Body of pancreas (tissue), 4 donors: ENCODE results near the gene PRR20D.

Experiments used
- POLR2A ChIP-seq, 3 donors: fragments of 450-650 bp; IDR thresholded peaks; one replicate each; pipeline ENCODE4 v1.6.1; 2016; ENCODE audit warnings: antibody characterized with exemption in 3 of 3, mild to moderate bottlenecking in 2 of 3
- TF ChIP-seq, protein P1 (sequence below), 7 experiments: fragments of 450-650 bp in 4 of 7; fragments of 200-600 bp in 3 of 7; sonication (generic) in 3 of 7; IDR thresholded peaks; one replicate each; pipeline ENCODE4 v1.5.1; 2016 to 2019; ENCODE audit warnings: antibody characterized with exemption in 7 of 7

DNA sequence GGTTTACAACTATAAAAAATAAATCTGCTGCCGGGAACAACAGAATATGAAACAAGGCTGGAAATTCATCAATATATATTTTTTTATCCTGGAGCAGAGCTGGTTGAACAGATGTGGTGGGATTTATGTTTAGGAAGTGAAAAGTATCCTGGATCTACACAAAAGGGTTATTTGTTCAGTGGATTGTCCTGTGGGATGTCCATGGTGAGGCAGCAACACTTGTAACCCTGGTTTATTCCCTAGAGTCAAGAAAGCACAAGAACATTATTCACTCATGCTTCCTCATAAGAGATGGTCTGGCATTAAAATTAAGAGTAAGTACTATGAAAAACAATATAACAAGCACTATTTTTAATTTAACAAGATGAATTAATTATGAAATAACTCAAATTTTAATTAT is 52.6 kb downstream of the PRR20D start:
- TF ChIP-seq POLR2A (IDR thresholded peaks at IDR 0.05) = no peak
- TF ChIP-seq, protein P1, sequence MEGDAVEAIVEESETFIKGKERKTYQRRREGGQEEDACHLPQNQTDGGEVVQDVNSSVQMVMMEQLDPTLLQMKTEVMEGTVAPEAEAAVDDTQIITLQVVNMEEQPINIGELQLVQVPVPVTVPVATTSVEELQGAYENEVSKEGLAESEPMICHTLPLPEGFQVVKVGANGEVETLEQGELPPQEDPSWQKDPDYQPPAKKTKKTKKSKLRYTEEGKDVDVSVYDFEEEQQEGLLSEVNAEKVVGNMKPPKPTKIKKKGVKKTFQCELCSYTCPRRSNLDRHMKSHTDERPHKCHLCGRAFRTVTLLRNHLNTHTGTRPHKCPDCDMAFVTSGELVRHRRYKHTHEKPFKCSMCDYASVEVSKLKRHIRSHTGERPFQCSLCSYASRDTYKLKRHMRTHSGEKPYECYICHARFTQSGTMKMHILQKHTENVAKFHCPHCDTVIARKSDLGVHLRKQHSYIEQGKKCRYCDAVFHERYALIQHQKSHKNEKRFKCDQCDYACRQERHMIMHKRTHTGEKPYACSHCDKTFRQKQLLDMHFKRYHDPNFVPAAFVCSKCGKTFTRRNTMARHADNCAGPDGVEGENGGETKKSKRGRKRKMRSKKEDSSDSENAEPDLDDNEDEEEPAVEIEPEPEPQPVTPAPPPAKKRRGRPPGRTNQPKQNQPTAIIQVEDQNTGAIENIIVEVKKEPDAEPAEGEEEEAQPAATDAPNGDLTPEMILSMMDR (IDR thresholded peaks at IDR 0.05) = no peak
